ENCODE data around the gene NIFK.
"Not testable (repeated sequence)": the region's sequence is repeated elsewhere in the genome, so short reads cannot be mapped to it uniquely, and the experiment has no call there.

NIFK gene

GRCh38 chr2:121736462-121737336 lies at the start of gene NIFK:
NIFK (minus strand) TSS chr2:121736875; CDS start chr2:121736850, 25 bp downstream.
- DNase-seq, result peak; percentile 98 to 99

DNA sequence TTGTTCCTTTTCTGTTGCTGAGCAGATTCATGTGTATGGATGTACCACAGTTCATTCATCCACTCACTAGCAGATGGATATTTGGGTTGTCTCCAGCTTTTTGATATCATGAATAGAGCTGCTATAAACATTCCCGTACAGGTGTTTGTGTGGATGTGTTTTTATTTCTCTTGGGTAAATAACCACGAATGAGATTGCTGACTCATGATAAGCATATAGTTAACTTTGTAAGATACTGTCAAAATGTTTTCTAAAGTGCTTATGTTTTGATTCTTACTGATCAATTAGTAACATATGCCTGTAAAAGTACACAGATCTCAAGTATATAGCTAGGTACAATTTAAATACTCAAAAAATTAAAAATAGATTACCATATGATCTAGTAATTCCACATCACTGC lies 46.5 kb upstream of the NIFK start:
- no peak for DNase-seq

DNA sequence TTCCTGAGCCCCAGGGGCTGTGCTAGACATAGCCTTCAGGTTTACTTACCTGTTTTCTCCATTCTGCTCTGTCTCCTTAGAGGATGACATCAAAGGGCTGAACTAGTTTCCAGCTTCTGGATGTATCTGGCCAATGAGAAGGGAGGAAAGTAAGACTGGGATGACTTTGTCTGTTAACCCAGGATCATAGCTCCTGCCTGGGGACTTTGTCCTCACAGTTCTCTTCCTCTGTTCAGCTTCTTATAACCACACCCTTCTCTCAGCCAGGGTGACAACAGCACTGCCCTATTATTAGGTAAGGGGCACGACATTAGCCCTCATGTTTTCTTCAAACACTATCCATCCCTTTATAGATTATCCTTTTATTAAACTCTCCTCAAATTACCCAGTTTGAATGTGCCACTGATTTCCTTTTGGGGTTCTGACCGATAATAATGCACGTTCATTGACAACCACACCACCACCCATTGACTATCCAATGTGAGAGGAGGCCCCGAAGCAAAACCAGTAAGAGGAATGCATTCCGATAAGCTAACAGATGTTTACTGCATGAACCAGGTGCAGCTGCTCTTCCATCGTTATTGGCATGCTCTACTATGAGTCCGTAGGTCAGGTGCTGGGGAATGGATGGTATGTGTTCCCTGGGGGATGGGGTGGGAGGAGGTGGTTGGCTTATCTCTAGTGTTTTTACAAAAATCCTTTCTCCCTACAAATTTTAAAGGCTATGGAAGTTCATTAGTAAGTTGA lies 42.2 kb upstream of the NIFK start:
- DNase-seq, result no peak

DNA sequence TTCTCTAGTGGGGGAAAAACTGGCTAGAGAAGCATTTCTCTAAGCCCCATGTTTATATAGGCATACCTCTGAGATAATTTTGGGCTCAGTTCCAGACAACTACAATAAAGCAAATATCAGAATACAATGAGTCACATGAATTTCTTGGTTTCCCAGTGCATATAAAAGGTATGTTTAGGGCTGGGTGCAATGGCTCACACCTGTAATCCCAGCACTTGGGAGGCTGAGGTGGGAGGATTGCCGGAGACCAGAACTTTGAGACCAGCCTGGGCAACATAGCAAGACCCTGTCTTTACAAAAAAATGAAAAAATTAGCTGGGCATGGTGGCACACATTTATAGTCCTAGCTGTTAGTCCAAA lies 41.0 kb upstream of the NIFK start:
- DNase-seq, result no peak

GRCh38 chr2:121776885-121777698 lies 40.4 kb upstream of the NIFK start:
- DNase-seq, result no peak

- no peak for DNase-seq
These were observed 39.7 kb upstream of the NIFK start for GRCh38 chr2:121776361-121776760.

GRCh38 chr2:121774235-121774634 lies 37.6 kb upstream of the NIFK start:
- DNase-seq, result no peak

DNA sequence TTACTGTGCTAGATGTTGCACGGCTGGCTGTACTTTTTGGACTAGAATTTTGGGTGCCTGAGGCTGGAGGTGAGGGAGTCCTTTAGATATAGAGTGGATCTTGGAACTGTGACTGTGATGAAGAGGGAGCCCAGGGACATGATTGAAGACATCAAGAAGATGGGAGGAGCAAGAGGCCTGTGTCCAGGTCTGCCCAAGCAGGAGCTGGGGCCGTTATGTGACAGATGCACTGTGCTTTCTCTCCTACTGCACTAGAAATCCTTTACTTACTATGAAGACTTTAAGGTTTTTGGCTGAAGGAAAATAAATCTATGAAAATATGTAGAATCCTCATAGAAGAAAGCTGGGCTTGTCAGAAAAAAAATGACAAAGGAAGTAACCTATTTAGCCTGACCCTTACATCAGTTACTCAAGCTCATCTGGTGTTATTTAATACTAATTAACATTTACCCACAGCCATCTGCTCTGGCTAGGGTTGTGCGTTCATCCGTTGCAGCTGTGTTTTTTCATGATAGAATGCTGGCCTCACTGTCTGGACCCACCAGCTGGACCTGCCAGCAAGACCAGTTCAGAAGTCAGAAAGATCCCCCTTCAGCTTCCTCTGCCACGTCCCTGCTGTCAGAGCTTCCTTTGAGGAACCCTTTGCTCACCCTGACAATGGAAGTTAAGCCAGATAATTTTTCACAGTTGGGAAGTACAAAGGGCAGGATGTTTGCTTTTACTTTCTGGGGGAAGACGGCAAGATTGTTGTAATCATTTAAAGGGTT lies 35.5 kb upstream of the NIFK start:
- no peak for DNase-seq

- no peak for DNase-seq
These were observed 31.6 kb upstream of the NIFK start for GRCh38 chr2:121768143-121768755.

DNA sequence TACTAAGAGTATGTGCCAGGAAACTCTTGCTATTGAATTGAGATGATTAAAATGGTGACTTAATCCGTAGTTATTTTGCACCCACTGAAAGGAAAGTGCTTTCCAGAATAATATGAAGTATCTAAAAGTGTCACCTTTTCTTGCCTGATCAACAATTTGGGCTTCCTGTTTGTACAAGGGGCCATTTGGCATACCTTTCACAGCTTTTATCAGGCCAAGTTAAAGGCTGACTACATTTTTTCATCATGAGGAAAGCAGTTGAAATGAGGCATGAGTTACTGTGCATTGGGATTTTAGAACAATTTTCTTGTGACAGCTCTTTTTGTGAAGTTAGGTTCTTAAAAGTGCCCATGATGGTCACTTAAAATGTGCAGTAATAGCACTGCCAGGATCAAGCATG lies 29.9 kb upstream of the NIFK start:
- no peak for DNase-seq

GRCh38 chr2:121764681-121765228 lies 28.1 kb upstream of the NIFK start:
- no peak for DNase-seq

DNA sequence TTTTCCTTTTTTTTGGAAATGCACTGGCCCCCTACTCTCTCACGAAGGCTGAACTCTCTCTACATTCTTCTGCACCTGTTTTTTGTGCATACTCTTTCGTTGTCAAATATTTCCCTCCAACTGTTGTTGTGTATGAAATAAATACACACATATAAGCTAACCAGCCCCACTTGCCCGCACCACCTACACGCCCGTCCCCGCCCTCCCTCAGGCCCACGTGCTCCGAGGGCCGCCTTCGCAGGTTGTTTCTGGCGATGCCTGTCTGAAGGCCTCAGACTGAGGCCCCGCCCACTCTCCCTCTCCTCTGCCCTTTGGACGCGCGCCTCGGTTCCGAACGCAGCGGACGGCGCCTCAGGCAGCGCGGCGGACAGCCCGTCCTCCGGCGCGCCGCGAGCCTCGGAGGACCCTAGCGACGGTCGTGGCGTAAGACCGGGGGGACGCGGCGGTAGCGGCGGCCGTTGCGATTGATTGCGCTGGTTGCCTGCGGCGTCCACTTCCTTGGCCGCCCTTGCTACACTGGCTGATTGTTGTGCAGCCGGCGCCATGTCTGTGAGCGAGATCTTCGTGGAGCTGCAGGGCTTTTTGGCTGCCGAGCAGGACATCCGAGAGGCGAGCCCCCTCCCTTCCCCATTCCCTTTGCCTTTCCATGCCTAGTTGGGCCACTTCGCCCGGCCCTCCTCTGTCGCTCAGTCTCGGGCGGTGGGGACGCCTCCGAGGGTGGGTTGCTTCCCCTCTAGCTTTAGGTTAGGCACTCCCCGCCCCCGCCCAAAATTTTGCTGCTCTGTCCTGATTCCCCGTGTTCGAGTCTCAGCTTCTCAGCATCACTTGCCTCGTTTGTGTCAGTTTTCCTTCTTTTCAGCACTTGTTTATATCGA lies 18.8 kb upstream of the NIFK start, which contains the start of gene TSN:
TSS of gene TSN (plus strand) at position 415 of the 875 bp plus-strand sequence. CDS start at position 544, 129 bp downstream.
- peak; percentile 97 for DNase-seq

DNA sequence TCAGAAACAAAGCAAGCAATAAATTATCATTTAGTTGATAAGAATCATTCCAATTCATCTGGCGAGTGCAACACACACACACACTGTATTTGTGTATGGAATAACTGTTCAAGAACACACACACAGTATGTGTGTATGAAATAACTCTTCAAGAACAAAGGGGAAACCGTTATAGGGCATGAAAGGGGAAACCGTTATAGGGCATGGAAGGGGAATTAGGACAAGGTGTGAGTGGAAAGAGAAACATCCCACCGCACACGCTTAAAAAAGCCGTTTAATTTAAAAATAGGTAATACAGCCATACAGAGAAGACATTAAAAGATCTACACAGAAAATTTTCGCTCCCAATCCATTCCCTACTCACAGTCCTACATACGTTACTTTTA lies 18.2 kb upstream of the NIFK start:
- no peak for DNase-seq

- peak in 1 of 2 donors; percentile 12 for DNase-seq
These were observed 11.5 kb upstream of the NIFK start for GRCh38 chr2:121748202-121748601.

GRCh38 chr2:121746071-121746578 lies 9.4 kb upstream of the NIFK start:
- DNase-seq, result no peak

- DNase-seq, result peak in 1 of 2 donors; percentile 49
These were observed 4.8 kb upstream of the NIFK start for GRCh38 chr2:121741450-121741849.

DNA sequence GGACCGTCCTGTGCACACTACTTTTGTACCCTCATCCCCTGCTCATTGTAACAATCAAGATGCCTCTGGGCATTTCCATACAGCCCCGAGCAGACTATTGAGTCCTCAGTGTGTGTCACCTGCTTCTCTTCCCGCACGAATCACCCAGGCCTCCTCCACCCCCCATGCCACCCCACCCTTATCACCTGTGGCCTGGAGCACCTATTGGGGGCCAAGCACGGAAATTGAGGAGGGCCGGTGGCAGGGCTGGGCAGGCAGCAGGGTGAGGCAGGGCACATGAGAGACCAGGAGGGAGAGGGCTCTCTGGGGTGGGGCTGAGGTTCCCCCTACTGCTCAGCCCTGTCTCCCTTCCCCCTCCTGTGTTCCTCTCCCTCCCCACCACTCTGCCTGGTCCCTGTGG lies 4.3 kb upstream of the NIFK start:
- no peak for DNase-seq

- peak; percentile 51 for DNase-seq
These were observed 574 bp downstream of the NIFK start for GRCh38 chr2:121736140-121736461.

- no peak for DNase-seq
These were observed 1.1 kb downstream of the NIFK start for GRCh38 chr2:121735518-121736074.

GRCh38 chr2:121734544-121734943 lies 2.1 kb downstream of the NIFK start:
- not testable (repeated sequence) for DNase-seq
